ENCODE data around the gene PRAF2.

Gene PRAF2

GRCh38 chrX:49100704-49101628, 27.2 kb upstream of the PRAF2 start:
- Histone ChIP-seq H3K9ac (ENCODE audit: low read depth, low read length) (peak overlapping the region; percentile 64), H3K9me3 (ENCODE audit: control insufficient read depth, insufficient read depth, low read length) (no peaks in the 10 kb centered on the region), H3K4me1 (ENCODE audit: insufficient read depth, low read length) (no peaks in the 10 kb centered on the region), H3K36me3 (ENCODE audit: insufficient read depth, low read length) (no peaks in the 10 kb centered on the region)

- no peaks in the 10 kb centered on the region for H3K4me1 ChIP-seq (ENCODE audit: insufficient read depth, low read length)
- no peak overlapping the region for H3K9ac ChIP-seq (ENCODE audit: low read depth, low read length)
- H3K36me3 ChIP-seq (ENCODE audit: insufficient read depth, low read length) = no peaks in the 10 kb centered on the region
- no peaks in the 10 kb centered on the region for H3K9me3 ChIP-seq (ENCODE audit: control insufficient read depth, insufficient read depth, low read length)
Observed at GRCh38 chrX:49096419-49096818, 22.6 kb upstream of the PRAF2 start.

GRCh38 chrX:49089553-49089952, 15.8 kb upstream of the PRAF2 start:
- H3K4me1 ChIP-seq (ENCODE audit: insufficient read depth, low read length) = 0 out of 2 replicates have a peak, but pooled peaks cover 3% of the 10 kb centered on the region
- H3K9me3 ChIP-seq (ENCODE audit: control insufficient read depth, insufficient read depth, low read length) = no peaks in the 10 kb centered on the region
- no peak overlapping the region for H3K9ac ChIP-seq (ENCODE audit: low read depth, low read length)
- H3K36me3 ChIP-seq (ENCODE audit: insufficient read depth, low read length) = no peaks in the 10 kb centered on the region

- Histone ChIP-seq H3K9me3 (ENCODE audit: control insufficient read depth, insufficient read depth, low read length) (no peaks in the 10 kb centered on the region), H3K9ac (ENCODE audit: low read depth, low read length) (no peak overlapping the region), H3K4me1 (ENCODE audit: insufficient read depth, low read length) (peaks cover 11% of the 10 kb centered on the region; the same call in 1 of the 2 replicates), H3K36me3 (ENCODE audit: insufficient read depth, low read length) (no peaks in the 10 kb centered on the region; the same call in 1 of the 2 replicates)
Observed at GRCh38 chrX:49082271-49082871, 8.6 kb upstream of the PRAF2 start.

GRCh38 chrX:49079489-49080428, 6.0 kb upstream of the PRAF2 start, which contains the start of gene WDR45:
Gene WDR45 (minus strand): TSS chrX:49079887. CDS start chrX:49078095, 1,792 bp downstream.
- H3K36me3 ChIP-seq (ENCODE audit: insufficient read depth, low read length) = no peaks in the 10 kb centered on the region; the same call in none of the 2 replicates
- peak within 1 kb of the TSS; percentile 70 for H3K9ac ChIP-seq (ENCODE audit: low read depth, low read length)
- peaks cover 8% of the 10 kb centered on the region; the same call in 1 of the 2 replicates for H3K4me1 ChIP-seq (ENCODE audit: insufficient read depth, low read length)
- no peaks in the 10 kb centered on the region for H3K9me3 ChIP-seq (ENCODE audit: control insufficient read depth, insufficient read depth, low read length)

GRCh38 chrX:49077941-49078340, 4.1 kb upstream of the PRAF2 start:
- Histone ChIP-seq H3K36me3 (ENCODE audit: insufficient read depth, low read length) (no peaks in the 10 kb centered on the region; the same call in none of the 2 replicates), H3K9me3 (ENCODE audit: control insufficient read depth, insufficient read depth, low read length) (no peaks in the 10 kb centered on the region), H3K4me1 (ENCODE audit: insufficient read depth, low read length) (peaks cover 8% of the 10 kb centered on the region; the same call in 1 of the 2 replicates), H3K9ac (ENCODE audit: low read depth, low read length) (no peak overlapping the region)

GRCh38 chrX:49075347-49075746, 1.5 kb upstream of the PRAF2 start:
- Histone ChIP-seq H3K9ac (ENCODE audit: low read depth, low read length) (no peak overlapping the region), H3K9me3 (ENCODE audit: control insufficient read depth, insufficient read depth, low read length) (no peaks in the 10 kb centered on the region), H3K36me3 (ENCODE audit: insufficient read depth, low read length) (no peaks in the 10 kb centered on the region; the same call in none of the 2 replicates), H3K4me1 (ENCODE audit: insufficient read depth, low read length) (peaks cover 8% of the 10 kb centered on the region; the same call in 1 of the 2 replicates)

GRCh38 chrX:49072712-49073095, 1.1 kb downstream of the PRAF2 start:
- no peaks in the 10 kb centered on the region for H3K4me1 ChIP-seq (ENCODE audit: insufficient read depth, low read length)
- H3K9ac ChIP-seq (ENCODE audit: low read depth, low read length) = peak overlapping the region; percentile 50; the same call in 1 of the 2 replicates
- H3K9me3 ChIP-seq (ENCODE audit: control insufficient read depth, insufficient read depth, low read length) = no peaks in the 10 kb centered on the region
- no peaks in the 10 kb centered on the region; the same call in none of the 2 replicates for H3K36me3 ChIP-seq (ENCODE audit: insufficient read depth, low read length)

- Histone ChIP-seq H3K9ac (ENCODE audit: low read depth, low read length) (peak overlapping the region; percentile 50), H3K9me3 (ENCODE audit: control insufficient read depth, insufficient read depth, low read length) (no peaks in the 10 kb centered on the region), H3K4me1 (ENCODE audit: insufficient read depth, low read length) (no peaks in the 10 kb centered on the region), H3K36me3 (ENCODE audit: insufficient read depth, low read length) (no peaks in the 10 kb centered on the region; the same call in 1 of the 2 replicates)
Observed at GRCh38 chrX:49071877-49072711, 1.7 kb downstream of the PRAF2 start.

GRCh38 chrX:49070988-49071387, 2.8 kb downstream of the PRAF2 start:
- Histone ChIP-seq H3K9me3 (ENCODE audit: control insufficient read depth, insufficient read depth, low read length) (no peaks in the 10 kb centered on the region), H3K4me1 (ENCODE audit: insufficient read depth, low read length) (no peaks in the 10 kb centered on the region)

GRCh38 chrX:49069038-49069437, 4.8 kb downstream of the PRAF2 start:
- peaks cover 4% of the 10 kb centered on the region; the same call in 1 of the 2 replicates for H3K36me3 ChIP-seq (ENCODE audit: insufficient read depth, low read length)

More at GRCh38 chrX:49070988-49071387, 2.8 kb downstream of the PRAF2 start:
- H3K9ac ChIP-seq (ENCODE audit: low read depth, low read length) = no peak overlapping the region
- H3K36me3 ChIP-seq (ENCODE audit: insufficient read depth, low read length) = peaks cover 4% of the 10 kb centered on the region; the same call in 1 of the 2 replicates

GRCh38 chrX:49067285-49068120, 6.3 kb downstream of the PRAF2 start:
- no peaks in the 10 kb centered on the region for H3K9me3 ChIP-seq (ENCODE audit: control insufficient read depth, insufficient read depth, low read length)
- H3K9ac ChIP-seq (ENCODE audit: low read depth, low read length) = no peak overlapping the region
- no peaks in the 10 kb centered on the region for H3K4me1 ChIP-seq (ENCODE audit: insufficient read depth, low read length)
- H3K36me3 ChIP-seq (ENCODE audit: insufficient read depth, low read length) = peaks cover 4% of the 10 kb centered on the region; the same call in 1 of the 2 replicates

More at GRCh38 chrX:49069038-49069437, 4.8 kb downstream of the PRAF2 start:
- H3K9me3 ChIP-seq (ENCODE audit: control insufficient read depth, insufficient read depth, low read length) = no peaks in the 10 kb centered on the region
- no peak overlapping the region for H3K9ac ChIP-seq (ENCODE audit: low read depth, low read length)
- H3K4me1 ChIP-seq (ENCODE audit: insufficient read depth, low read length) = no peaks in the 10 kb centered on the region

Data from ES-I3 (cell line).